GM12873 (cell line): ENCODE data around the gene ANAPC16.

Experiments used
- TF ChIP-seq, protein P1 (sequence below): IDR thresholded peaks from 2 replicates; pipeline ENCODE4 v1.5.1; 2012; ENCODE audit warnings: low read depth, mild to moderate bottlenecking, moderate library complexity, low read length, control low read depth; ENCODE audit not compliant: insufficient read depth; ENCODE audit errors: missing control alignments

The ANAPC16 gene

DNA sequence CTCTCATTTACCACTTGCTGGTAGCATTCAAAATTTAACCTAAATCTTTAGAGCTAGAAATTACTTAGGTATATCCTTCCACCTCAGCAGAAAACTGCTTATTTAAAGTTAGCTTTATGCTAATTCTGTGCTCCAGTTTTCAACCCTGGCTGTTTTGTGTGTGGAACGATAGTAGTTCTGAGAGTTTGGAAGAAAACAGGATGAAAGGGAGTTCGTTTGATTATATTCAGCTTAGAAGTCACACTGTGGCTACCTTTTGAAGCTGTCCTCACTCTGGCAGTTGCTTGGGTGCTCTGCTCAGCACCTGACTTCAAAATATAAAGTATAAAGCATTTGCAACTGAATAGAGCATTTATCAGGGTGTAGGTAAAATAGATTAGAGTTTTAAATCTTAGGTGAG is 2.9 kb downstream of the ANAPC16 start:
- TF ChIP-seq, protein P1, sequence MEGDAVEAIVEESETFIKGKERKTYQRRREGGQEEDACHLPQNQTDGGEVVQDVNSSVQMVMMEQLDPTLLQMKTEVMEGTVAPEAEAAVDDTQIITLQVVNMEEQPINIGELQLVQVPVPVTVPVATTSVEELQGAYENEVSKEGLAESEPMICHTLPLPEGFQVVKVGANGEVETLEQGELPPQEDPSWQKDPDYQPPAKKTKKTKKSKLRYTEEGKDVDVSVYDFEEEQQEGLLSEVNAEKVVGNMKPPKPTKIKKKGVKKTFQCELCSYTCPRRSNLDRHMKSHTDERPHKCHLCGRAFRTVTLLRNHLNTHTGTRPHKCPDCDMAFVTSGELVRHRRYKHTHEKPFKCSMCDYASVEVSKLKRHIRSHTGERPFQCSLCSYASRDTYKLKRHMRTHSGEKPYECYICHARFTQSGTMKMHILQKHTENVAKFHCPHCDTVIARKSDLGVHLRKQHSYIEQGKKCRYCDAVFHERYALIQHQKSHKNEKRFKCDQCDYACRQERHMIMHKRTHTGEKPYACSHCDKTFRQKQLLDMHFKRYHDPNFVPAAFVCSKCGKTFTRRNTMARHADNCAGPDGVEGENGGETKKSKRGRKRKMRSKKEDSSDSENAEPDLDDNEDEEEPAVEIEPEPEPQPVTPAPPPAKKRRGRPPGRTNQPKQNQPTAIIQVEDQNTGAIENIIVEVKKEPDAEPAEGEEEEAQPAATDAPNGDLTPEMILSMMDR, result no peak

DNA sequence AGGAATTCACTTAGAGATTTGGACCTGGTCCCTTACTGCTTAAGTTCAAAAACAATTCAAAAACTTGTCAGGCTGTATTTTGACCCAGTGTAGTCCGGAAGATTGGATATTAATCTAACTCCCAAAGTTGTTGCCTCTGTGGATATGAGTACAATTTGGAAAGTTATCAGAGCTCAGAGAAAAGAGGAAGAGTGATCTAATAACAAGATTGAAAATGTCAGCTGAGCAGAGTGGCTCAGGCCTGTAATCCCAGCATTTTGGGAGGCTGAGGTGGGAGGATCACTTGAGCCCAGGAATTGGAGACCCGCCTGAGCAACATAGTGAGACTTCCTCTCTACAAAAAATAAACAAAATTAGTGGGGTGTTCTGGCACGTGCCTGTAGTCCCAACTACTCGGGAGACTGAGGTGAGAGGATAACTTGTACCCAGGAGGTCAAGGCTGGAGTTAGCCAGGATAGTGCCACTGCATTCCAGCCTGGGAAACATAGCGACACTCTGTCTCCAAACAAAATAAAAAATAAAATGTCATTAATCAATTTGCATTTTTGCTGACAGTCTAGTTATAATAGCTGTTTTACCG is 3.5 kb downstream of the ANAPC16 start:
- TF ChIP-seq, protein P1, result no peak

DNA sequence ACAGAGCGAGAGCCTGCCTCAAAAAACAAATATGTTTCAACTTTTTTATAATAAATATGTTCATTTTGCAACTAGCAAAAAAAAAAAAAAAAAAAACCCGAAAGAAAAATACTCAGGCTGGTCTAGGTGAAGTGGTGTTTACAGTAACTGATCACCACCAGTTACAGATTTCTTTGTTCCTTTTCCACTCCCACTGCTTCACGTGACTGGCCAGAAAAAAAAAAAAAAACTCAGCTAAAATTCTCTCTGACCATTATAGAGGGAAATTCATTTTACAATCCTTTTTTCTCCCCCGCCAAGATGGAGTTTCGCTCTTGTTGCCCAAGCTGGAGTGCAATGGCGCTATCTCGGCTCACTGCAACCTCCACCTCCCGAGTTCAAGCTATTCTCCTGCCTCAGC is 4.8 kb downstream of the ANAPC16 start:
- TF ChIP-seq, protein P1, result no peak

DNA sequence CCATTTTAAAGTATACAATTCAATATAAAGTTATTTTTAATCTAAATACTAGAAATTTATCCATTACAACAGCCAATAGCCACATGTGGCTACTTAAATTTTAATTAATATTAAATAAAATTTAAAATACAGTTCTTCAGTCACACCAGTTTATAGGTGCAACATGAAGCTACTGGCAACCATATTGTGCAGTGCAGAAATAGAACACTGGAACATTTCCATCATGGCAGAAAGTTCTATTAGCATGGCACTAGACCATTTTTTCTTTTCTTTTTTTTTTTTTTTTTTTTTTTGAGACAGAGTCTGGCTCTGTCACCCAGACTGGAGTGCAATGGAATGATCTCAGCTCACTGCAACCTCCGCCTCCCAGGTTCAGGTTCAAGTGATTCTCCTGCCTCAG is 5.5 kb downstream of the ANAPC16 start:
- TF ChIP-seq, protein P1, result no peak

DNA sequence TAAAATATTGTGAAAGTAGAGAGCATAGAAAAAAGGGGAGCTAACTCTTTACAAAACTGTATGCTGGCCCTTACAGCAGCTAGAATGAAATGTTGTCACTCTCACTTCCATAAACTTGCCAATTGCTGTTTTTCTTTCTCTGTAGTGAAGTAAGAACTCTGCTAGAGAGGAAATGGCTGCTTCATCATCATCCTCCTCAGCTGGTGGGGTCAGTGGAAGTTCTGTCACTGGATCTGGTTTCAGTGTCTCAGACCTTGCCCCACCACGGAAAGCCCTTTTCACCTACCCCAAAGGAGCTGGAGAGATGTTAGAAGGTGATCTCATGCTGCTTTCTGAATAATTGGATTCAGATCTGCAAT is 7.9 kb downstream of the ANAPC16 start:
- TF ChIP-seq, protein P1, result no peak

DNA sequence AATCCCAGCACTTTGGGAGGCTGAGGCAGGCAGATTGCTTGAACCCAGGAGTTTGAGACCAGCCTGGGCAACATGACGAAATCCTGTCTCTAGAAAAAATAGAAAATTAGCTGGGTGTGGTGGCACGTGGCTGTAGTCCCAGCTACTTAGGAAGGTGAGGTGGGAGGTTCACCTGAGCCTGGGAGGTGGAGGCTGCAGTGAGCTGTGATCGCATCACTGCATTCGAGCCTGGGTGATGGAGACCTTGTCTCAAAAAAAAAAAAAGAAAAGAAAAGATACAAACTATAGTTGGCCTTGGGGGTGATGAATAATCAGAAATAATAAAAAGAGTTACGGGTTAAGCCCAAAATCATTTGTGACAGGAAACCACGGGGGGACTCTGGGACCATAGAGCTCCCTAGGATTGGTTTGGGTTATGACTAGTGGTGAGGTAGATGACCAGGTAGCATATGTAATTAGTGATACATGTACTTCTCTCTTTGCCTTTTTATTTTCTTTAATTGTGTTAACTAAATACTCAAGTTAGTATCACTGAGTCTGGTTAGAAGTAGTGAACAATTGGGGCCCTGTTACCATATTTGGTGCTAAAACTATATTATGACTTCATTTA is 10.7 kb downstream of the ANAPC16 start:
- TF ChIP-seq, protein P1, result no peak

DNA sequence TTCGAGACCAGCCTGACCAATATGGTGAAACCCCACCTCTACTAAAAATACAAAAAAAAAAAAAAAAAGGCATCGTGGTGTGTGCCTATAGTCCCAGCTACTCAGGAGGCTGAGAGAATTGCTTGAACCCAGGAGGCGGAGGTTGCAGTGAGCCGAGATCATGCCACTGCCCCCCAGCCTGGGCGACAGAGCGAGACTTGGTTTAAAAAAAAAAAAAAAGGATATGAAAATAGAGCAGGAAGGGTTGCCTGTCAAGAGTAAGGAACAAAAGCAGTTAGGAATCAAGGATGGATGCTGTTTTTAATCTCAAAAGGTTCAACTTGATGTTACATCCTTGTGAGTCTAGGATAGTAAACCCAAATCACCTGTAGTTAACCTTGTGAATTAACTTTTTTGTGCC is 12.0 kb downstream of the ANAPC16 start:
- TF ChIP-seq, protein P1, result no peak

DNA sequence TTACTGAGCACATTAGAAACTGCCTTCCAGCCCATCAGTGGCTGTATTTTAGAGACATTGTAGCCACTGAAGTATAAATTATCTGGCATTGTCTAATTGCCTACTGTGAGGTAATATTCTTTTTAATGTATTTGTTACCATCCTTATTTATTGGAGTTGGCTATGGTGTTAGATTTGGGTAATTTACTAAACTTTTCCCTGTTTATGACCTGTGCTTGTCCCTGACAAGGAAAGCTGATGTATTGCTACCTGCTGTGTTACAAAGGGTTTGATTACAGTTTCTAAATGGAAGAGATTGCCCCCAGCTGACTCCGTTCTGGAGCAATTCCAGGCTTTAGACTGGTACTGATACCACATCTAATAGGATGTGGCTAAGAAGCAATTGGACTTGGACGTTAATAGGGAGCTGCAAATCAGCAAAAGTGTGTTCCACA is 12.5 kb downstream of the ANAPC16 start:
- TF ChIP-seq, protein P1, result no peak
